Memory B cell (primary cell): ENCODE results near the gene MRPL53.

Source experiments
- ATAC-seq: fragments of 150-1000 bp; cut with Tn5 transposase; 2 replicates; pipeline ENCODE4 v1.10.0; 2021; ENCODE audit warnings: low read depth, mild to moderate bottlenecking, moderate library complexity
- DNase-seq, 2 donors: peaks; one replicate each; pipeline ENCODE4 v3.0.0; 2022; ENCODE audit warnings: low spot score in 2 of 2
- H3K27ac Mint-ChIP-seq: one replicate; pipeline ENCODE4 v1.8.0; 2022; ENCODE audit warnings: mild to moderate bottlenecking, moderate library complexity, mixed read lengths
- H3K27me3 Mint-ChIP-seq: one replicate; pipeline ENCODE4 v1.8.0; 2022; ENCODE audit warnings: mixed read lengths
- H3K36me3 Mint-ChIP-seq: one replicate; pipeline ENCODE4 v1.8.0; 2022; ENCODE audit warnings: mild to moderate bottlenecking, mixed read lengths
- H3K4me1 Mint-ChIP-seq: one replicate; pipeline ENCODE4 v1.8.0; 2022; ENCODE audit warnings: mixed read lengths
- H3K4me3 Mint-ChIP-seq: one replicate; pipeline ENCODE4 v1.8.0; 2022; ENCODE audit warnings: mild to moderate bottlenecking, moderate library complexity, mixed read lengths
- H3K9me3 Mint-ChIP-seq: one replicate; pipeline ENCODE4 v1.8.0; 2022; ENCODE audit warnings: mixed read lengths

Gene MRPL53

DNA sequence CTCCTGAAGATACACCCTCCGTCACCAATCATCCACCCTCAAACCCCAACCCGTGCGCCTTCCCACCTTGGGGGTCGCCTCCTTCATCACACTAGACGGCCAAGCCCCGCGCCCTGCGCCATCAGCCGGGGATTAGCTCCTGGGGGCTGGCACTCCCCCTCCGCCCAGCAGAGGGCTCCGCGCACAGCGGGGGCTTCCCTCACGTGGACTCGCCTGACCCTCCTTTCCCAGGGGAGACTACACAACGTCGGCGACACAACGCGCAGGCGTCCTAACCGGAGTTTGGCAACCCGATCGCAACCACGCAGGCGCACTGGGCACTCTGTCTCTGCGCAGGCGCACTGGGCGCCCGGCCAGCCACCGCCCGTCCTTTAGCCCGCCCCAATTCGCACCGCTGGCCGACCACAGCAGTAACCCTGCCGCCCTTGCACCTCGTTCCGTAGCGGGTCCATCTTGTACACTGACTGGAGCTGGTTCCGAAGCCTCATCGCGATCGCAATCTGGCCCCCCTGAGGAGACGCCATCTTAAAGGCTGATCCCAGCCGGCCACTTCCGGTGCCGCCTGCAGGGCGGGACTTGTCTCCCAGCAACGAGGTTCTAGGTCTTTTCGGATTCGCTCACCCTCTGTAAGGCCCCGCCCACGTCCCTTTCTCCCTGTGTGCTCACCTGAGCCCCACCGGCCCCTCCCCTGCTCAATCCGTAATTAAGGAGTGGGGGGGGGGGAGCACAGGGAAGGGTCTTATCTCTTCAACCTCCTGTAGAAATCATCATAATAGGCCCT is 34.9 kb upstream of the MRPL53 start, which contains the start of gene PCGF1:
Gene PCGF1, minus strand, starts transcription at position 551 of the 781 bp plus-strand sequence. Its CDS starts 27 bp downstream, at position 524.
- Mint-ChIP-seq H3K27ac (peak within 1 kb of the TSS; percentile 96), H3K36me3 (peaks cover 20% of the 10 kb centered on the region), H3K9me3 (no peaks in the 10 kb centered on the region), H3K4me3 (peak within 1 kb of the TSS; percentile 90), H3K27me3 (peaks cover 7% of the 10 kb centered on the region), H3K4me1 (peaks cover 24% of the 10 kb centered on the region)
- peak; percentile 99 for DNase-seq
- ATAC-seq: peak; percentile 90

DNA sequence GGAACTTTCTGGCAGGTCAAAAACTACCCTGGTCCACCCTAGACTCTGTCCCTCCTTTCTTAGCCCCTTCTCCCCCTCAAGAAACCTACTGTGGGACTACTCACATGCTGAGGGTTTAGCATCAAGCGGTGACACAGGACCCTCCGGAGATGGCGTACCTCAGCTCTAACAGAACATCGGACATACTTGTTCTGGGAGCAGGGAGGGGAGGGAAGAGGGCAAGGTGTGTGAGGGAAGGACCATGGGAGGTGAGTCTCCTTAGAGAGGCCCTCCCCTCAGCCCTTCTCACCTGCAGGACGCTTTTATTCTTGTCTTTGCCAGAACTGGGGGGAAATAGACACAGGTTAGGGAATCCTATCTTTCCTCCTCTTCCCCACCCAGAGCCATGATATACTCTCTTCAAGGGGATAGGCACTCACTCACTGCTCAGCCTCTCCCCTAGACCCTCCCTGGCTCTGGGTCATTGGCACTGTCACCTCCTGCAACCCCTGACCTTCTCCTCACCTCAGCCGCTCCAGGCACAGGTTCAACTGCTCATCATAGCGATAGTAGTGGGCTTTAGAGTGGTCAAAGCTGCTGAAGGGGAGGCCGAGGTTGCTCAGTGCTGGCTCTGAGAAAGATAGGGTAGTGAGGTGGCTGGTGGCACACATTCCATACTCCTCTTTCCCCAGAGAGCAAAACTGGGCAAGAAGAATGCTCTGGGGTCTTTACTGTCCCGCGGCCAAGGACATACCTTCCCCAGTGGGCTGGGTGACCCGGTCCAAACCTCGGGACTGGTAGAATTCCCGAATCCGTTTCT is 33.2 kb upstream of the MRPL53 start:
- ATAC-seq: no peak
- no peak overlapping the region for H3K27ac Mint-ChIP-seq
- H3K27me3 Mint-ChIP-seq: peaks cover 11% of the 10 kb centered on the region

DNA sequence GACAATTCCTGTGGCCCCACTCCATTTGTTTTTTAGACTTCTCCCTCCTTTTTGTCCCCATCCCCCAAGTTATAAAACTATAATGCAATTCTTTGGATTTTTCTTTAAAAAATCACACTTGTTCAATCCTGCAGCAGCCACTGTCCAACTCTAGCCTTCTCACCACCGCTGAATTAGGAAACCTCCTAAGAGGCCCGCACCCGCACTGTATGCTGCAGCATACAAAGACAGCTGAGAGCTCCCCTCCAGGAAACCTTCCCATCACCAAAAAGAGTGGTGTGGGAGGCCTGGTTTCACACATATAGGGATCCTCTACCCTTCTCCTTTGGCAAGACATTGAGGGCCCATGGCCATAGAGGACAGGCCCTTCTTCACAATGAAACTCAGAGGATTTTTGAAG is 32.1 kb upstream of the MRPL53 start:
- Mint-ChIP-seq H3K27me3 (peaks cover 15% of the 10 kb centered on the region), H3K9me3 (no peaks in the 10 kb centered on the region), H3K36me3 (peaks cover 20% of the 10 kb centered on the region), H3K4me1 (peaks cover 27% of the 10 kb centered on the region), H3K4me3 (peak overlapping the region; percentile 66), H3K27ac (peak overlapping the region; percentile 49)
- DNase-seq (no peak), ATAC-seq (no peak)

More for the DNA sequence above, 33.2 kb upstream of the MRPL53 start:
- peaks cover 27% of the 10 kb centered on the region for H3K4me1 Mint-ChIP-seq
- no peak for DNase-seq
- no peaks in the 10 kb centered on the region for H3K9me3 Mint-ChIP-seq
- H3K4me3 Mint-ChIP-seq: no peak overlapping the region
- peaks cover 20% of the 10 kb centered on the region for H3K36me3 Mint-ChIP-seq

DNA sequence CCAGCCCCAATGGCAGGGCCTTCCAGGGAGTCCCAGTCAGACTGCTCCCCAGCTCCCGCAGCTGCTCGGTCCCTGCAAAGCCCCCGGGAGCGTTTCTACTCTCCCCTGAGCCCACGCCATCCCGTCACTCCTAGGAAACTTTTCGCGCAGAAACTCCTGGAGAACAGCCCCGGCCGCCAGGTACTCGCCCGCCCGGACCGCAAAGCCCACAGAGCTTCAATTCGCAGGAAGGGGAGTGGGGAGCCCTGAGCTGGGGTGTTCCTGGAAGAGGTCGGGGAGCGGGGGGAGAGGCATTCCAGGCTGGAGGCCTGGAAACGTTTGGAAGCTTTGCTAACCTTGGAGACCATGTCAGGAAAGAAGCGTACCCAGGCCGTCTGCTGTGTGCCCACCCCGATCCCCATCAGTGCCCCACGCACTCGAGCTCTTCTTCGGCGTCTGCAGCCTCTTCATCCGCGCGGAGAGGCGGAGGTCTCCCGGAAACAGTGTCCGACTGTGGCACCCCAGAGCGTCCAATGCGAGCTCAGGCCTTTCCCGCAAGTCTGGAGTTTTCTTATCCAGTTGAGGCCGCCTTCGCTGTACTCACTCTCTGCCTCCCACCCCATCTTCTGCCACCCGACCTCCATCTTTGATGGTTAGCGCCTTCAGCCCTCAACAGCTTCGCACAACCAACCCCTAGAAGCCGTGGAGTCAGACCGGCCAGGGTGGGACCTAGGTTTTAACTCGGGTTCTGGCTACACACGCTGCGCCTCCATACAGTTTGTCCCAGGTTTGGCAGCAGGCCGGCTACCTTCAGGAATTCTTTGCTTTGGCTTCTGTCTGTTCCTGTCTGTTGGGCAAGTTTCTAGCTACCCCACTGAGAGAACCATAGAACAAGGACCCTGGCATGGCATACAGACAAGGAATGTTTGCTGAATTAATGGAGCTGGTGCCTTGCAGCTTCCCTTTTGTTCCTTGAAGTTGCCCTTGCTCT is 31.3 kb upstream of the MRPL53 start:
- H3K27me3 Mint-ChIP-seq: peaks cover 19% of the 10 kb centered on the region
- no peaks in the 10 kb centered on the region for H3K9me3 Mint-ChIP-seq
- DNase-seq (no peak), ATAC-seq (no peak)
- peak overlapping the region; percentile 72 for H3K4me3 Mint-ChIP-seq
- H3K36me3 Mint-ChIP-seq: peaks cover 20% of the 10 kb centered on the region
- H3K27ac Mint-ChIP-seq: peak overlapping the region; percentile 49
- peaks cover 33% of the 10 kb centered on the region for H3K4me1 Mint-ChIP-seq

DNA sequence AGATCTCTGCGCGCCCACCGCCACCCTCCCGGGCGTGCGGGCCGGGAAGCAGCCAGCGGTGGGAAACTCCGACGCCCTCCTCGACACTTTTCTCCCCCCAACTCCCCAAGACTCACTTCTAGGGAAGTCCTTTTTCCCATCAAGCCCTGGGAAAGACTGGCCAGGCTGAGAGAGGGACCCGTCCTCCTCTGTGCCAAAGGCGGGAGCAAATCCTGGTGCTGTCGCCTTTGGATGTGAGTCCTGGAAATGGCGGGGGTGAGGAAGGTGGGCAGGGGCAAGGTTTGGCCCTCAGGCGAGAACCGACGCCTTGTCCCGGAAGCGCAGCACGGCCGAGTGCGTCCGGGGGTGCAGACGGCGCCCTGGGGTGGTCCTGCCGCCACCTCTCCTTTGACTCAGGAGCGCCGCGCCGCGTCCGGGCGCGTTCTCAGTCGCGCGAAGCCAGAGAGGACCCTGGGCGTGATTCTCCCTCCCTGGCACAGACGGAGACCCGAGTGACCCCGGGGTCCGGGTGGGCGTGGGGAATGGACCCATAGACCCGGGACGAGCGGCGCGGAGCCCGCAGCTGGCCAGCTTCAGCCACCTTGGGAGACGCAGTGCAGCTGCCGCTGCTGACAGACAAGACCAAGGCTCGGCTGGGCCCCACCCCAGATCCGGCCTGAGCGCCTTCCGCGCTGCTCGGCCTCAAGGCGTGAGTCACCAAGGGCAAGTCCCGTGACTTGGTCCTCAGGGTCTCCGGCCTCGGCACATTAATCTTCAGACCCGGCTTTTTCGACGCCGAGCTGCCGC is 30.4 kb upstream of the MRPL53 start:
- Mint-ChIP-seq H3K36me3 (peaks cover 20% of the 10 kb centered on the region), H3K27ac (no peak overlapping the region), H3K4me3 (peak overlapping the region; percentile 72), H3K27me3 (peaks cover 23% of the 10 kb centered on the region), H3K4me1 (peaks cover 32% of the 10 kb centered on the region), H3K9me3 (no peaks in the 10 kb centered on the region)
- ATAC-seq: no peak
- peak; percentile 38 to 55 for DNase-seq

DNA sequence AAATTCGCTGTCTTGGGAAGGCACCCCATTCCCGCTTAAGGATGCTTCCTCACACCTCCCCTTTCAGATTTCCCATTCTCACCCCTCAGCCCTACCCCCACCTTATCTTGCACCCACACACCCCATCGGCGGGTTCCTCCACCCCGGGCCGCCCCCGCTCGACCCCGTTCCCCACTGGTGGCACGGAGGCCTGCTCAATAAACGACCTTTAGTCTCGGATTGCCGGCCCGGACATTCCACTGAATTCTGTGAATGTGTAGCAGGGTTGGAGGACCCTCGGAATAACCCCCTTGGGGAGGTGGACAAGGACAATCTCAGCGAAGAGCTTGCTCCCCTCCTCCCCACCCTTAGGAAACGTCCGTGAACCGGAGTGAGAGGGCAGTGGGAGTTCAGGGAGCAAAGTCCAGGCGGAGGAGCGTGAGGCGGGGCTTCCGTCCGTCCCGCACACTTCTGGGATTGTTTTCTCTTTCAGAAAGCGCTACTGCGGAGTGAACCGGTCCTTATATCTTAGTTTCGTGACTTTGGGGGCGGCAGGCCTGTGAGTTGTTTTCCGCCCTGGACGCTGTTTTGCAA is 29.8 kb upstream of the MRPL53 start:
- Mint-ChIP-seq H3K36me3 (peaks cover 20% of the 10 kb centered on the region), H3K9me3 (no peaks in the 10 kb centered on the region), H3K27me3 (peaks cover 23% of the 10 kb centered on the region), H3K27ac (no peak overlapping the region), H3K4me1 (peaks cover 32% of the 10 kb centered on the region), H3K4me3 (peak overlapping the region; percentile 72)
- DNase-seq (no peak), ATAC-seq (no peak)

DNA sequence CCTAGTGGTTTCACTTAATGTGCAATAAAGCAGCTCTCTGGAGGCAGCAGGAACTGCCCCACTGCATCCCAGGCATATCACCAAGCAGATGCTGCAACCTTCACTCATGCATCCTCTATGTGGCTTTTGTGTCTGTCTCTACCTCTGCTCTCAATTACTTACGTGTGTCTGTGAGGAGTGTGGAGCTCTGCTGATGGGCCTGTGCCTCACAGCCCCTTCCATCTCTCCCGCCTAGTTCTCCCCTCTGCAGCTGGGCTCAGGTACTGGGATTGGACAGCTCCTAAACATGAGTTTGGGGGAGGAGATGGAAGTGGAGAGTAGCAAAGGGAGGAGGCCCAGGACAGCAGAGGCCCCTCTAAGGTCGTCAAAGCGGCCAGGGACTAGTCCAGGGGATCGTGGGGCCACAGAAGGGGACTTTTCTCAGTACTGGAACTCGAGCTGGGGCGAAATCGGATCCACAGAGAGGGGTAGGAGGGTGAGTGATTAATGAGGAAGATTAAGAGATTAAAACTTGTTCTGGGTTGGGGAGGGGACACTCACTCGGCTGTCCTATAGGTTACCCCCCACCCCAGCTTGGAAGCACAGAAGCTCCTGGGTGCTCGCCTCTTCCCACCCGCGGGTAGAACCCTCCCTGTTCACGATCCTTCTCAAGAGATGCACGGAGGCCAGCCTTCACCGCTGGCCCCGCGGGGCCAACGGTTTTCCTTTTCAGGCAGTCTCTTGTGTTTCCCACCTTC is 29.0 kb upstream of the MRPL53 start:
- Mint-ChIP-seq H3K27me3 (peaks cover 23% of the 10 kb centered on the region), H3K27ac (peak overlapping the region; percentile 15), H3K4me3 (peak overlapping the region; percentile 56), H3K9me3 (no peaks in the 10 kb centered on the region), H3K36me3 (peaks cover 17% of the 10 kb centered on the region), H3K4me1 (peaks cover 26% of the 10 kb centered on the region)
- DNase-seq: no peak
- no peak for ATAC-seq

DNA sequence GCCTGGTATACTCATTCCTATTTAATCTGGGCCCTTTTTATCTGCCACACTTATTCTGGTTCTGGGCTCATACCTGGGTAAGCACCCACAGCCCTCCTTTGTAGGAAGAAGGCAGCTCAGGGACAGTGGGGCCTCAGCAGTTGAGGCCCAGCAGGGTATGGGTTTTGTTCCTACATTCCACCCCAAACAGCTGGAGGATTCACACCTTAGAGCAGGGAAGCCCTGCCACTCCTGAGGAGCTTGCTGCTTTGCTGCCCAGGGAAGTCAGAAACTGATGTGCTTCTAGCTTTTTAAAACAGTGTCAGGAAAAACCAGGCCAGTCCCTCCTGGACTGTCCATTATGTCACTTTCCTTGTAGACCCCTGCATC is 28.1 kb upstream of the MRPL53 start:
- no peak for ATAC-seq
- H3K4me1 Mint-ChIP-seq: peaks cover 22% of the 10 kb centered on the region
- no peak for DNase-seq
- H3K36me3 Mint-ChIP-seq: peaks cover 13% of the 10 kb centered on the region
- H3K27ac Mint-ChIP-seq: no peak overlapping the region
- no peaks in the 10 kb centered on the region for H3K9me3 Mint-ChIP-seq
- peaks cover 22% of the 10 kb centered on the region for H3K27me3 Mint-ChIP-seq
- H3K4me3 Mint-ChIP-seq: no peak overlapping the region

DNA sequence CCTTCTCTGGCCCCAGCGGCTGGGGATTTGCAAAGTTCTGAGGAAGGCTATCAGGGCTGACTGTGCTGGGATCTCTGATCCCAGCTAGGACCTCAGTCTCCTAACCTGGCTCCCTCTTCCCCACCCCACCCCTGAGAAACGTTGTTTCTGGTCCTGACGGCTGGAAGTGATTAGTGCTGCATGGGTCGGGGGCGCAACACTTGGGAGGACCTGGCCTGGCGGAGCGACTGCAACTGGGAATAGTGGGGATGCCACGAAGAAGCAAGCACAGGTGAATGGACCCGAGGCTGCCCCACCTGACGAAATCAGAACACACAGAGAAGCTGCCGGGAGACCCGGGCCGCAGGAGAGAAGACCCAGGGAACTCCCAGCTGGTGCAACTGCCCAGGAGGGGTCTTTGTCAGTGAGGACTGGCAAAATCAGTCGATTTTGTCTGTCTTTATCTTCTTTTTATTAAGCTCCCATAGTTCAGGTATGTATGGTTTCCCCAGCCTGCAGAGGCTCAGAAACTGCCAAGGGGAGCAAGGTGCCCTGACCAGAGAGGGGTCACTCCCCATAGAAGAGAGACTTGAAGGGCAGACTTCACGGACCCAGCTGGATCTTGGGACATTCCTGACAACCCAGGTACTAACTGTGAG is 27.6 kb upstream of the MRPL53 start:
- no peak for ATAC-seq
- no peaks in the 10 kb centered on the region for H3K9me3 Mint-ChIP-seq
- H3K27me3 Mint-ChIP-seq: peaks cover 22% of the 10 kb centered on the region
- no peak overlapping the region for H3K4me3 Mint-ChIP-seq
- no peak overlapping the region for H3K27ac Mint-ChIP-seq
- peaks cover 20% of the 10 kb centered on the region for H3K4me1 Mint-ChIP-seq
- peaks cover 8% of the 10 kb centered on the region for H3K36me3 Mint-ChIP-seq
- no peak for DNase-seq

DNA sequence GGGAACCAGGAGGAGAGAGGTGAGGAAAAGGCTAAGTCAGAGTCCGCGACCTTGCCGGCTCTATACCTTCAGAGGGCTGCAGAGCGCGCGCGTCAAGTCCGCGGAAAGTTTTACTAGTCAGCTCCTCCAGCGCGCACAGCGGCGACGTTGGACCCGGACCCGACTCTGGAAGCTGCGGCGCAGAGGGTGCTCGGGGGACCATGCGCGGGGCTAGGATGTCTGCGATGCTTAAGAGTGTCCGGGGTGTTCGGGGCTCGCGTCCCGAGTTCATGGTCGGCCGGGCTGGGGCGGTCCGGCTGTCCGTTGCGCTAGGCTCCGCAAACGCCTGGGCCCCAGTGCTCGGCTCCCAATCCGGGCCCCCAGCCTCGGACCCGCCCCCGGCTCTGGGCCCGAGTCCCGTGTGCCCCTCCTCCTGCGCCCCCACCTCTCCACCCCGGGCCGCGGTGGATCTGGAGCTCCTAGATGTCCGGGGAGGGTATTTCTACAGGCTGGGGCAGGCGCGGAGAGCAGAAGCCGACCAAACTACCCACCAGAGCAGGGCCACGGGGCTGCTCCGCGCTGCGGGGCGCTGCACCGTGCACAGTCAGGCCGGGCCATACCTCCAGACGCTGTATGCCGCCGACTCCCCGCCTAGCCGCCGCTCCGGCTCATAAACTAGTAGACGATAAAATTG is 26.9 kb upstream of the MRPL53 start, which contains the start of gene LBX2:
Gene LBX2, minus strand, starts transcription at position 337 of the 673 bp plus-strand sequence. Its CDS starts 66 bp downstream, at position 271.
- peaks cover 16% of the 10 kb centered on the region for H3K4me1 Mint-ChIP-seq
- ATAC-seq: peak; percentile 34
- peak in 1 of 2 donors; percentile 40 for DNase-seq
- peaks cover 2% of the 10 kb centered on the region for H3K36me3 Mint-ChIP-seq
- H3K4me3 Mint-ChIP-seq: peak within 1 kb of the TSS; percentile 82
- H3K9me3 Mint-ChIP-seq: no peaks in the 10 kb centered on the region
- H3K27ac Mint-ChIP-seq: peak within 1 kb of the TSS; percentile 17
- H3K27me3 Mint-ChIP-seq: peaks cover 22% of the 10 kb centered on the region

DNA sequence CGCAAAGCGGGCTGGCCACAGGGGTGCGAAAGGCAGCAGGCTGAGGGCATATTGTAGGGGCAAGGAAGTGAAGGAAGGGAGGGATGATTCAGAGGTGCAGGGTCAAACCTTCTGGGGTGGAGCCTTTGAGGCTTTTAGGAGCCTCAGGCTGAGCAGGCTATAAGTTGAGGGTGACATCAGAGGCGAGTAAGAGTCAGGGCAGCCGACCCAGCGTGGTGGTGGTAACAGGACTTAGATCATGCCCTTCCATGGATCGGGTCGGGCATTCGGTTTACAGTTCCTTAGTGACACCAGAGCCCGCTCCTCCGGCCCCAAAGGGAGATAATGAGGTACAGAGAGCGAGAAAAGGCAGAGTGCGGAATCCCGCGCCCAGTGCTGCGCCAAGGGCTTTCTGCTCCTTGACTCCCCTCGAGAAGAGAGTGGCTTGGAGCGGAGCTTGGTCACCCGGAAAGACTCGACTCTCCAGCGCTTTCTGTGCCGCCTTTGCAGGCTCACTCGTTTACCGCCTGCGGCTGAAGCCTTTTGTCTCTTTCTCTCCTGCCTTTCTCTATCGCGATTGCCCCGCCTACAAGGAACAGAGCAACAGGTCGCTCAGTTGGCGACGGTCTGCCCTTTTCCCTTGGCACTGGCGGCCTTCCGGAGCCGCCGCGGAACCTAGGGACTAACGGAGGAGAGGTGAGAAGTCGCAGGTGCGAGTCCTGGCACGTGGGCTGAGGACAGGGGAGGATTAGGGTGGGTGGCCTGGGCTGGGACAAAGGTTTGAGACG is 26.2 kb upstream of the MRPL53 start:
- Mint-ChIP-seq H3K4me1 (peaks cover 13% of the 10 kb centered on the region), H3K27me3 (peaks cover 19% of the 10 kb centered on the region), H3K9me3 (no peaks in the 10 kb centered on the region), H3K36me3 (peaks cover 8% of the 10 kb centered on the region), H3K4me3 (peak overlapping the region; percentile 82), H3K27ac (peak overlapping the region; percentile 17)
- peak; percentile 16 to 29 for DNase-seq
- peak; percentile 26 for ATAC-seq
